NCI-H345 treated with DMSO at 0.1 percent for 48 hours (cell line): ENCODE measurements around the gene CDH7.

Experiments used
- DNase-seq: peaks from one replicate; lab custom pipeline; 2025; ENCODE audit not compliant: unreplicated experiment; lab: John Stamatoyannopoulos, UW

Gene CDH7

GRCh38 chr18:65907281-65907680, 156.5 kb downstream of the CDH7 start:
- no peak for DNase-seq

- DNase-seq: no peak
Measured at GRCh38 chr18:65919018-65919417, 168.2 kb downstream of the CDH7 start.

- no peak for DNase-seq
Measured at GRCh38 chr18:65919663-65920062, 168.9 kb downstream of the CDH7 start.

- DNase-seq: no peak
Measured at GRCh38 chr18:65922103-65922502, 171.3 kb downstream of the CDH7 start.

- DNase-seq: no peak
Measured at GRCh38 chr18:65924904-65925303, 174.1 kb downstream of the CDH7 start.

- no peak for DNase-seq
Measured at GRCh38 chr18:65934874-65935273, 184.1 kb downstream of the CDH7 start.

GRCh38 chr18:65936678-65937077, 185.9 kb downstream of the CDH7 start:
- DNase-seq: no peak

GRCh38 chr18:65937180-65937579, 186.4 kb downstream of the CDH7 start:
- no peak for DNase-seq

GRCh38 chr18:65938592-65939372, 188.0 kb downstream of the CDH7 start:
- DNase-seq: no peak
